Cardiac fibroblast (primary cell): ENCODE data around the gene ZIC2.

Source experiments
- DNase-seq, 2 donors: peaks; one replicate each; pipeline versions ENCODE4 v3.0.0 to v3.0.0-alpha.2; 2010; ENCODE audit warnings: low read depth in 2 of 2
- H3K4me3 ChIP-seq, 2 donors: replicated peaks in 1 of 2; 1 replicate in 1 of 2; 2 replicates in 1 of 2; pipeline ENCODE4 v1.5.1; 2011; ENCODE audit warnings: low read depth in 2 of 2, low read length in 2 of 2, mild to moderate bottlenecking in 2 of 2, moderate library complexity in 1 of 2
- TF ChIP-seq, protein P1 (sequence below): IDR thresholded peaks from one replicate; pipeline ENCODE4 v1.5.1; 2011; ENCODE audit warnings: low read depth, mild to moderate bottlenecking, low read length, inconsistent platforms

Gene ZIC2

DNA sequence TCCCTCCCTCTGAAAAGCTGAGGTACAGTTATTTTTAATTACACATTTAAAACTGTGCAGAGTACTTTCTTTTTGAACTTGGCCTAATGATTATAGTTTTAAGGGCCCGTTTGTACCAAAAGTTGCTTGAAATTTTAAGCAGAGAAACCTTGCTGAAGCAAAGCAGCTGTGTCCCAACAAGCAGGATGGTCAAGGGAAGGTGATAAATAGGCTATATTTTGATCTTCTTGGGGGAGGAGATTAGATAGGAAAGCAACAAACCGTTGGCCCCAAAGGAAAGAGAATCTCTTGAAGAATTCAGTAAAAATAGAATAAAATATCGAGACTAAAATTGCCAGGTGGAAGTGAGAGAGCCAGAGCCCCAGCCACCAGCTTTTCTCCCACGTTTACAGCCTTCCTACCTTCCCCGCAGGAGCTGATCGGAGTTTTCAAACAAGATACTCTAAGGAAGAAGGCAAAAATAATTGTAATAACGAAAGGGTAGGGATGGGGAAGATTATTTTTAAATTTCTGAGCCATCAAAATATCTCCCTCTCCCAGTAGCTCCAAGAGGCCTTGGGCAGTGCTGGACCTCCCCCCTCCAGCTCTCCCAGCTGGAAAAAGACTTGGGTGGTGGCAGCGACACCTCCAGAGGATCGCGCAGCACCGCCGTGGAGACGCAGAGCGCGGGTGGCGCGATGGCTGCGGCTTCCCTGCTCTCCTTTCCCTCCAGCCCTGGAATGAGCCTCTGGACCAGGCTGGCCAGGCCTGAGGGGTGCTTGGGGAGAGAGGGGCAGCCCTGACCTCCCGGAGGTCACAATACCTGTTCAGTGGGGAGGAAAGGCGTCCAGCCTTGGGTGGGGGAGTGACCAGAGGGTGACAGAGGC lies 5.8 kb downstream of the ZIC2 start:
- DNase-seq, result no peak
- no peak overlapping the region for H3K4me3 ChIP-seq
- TF ChIP-seq, protein P1, sequence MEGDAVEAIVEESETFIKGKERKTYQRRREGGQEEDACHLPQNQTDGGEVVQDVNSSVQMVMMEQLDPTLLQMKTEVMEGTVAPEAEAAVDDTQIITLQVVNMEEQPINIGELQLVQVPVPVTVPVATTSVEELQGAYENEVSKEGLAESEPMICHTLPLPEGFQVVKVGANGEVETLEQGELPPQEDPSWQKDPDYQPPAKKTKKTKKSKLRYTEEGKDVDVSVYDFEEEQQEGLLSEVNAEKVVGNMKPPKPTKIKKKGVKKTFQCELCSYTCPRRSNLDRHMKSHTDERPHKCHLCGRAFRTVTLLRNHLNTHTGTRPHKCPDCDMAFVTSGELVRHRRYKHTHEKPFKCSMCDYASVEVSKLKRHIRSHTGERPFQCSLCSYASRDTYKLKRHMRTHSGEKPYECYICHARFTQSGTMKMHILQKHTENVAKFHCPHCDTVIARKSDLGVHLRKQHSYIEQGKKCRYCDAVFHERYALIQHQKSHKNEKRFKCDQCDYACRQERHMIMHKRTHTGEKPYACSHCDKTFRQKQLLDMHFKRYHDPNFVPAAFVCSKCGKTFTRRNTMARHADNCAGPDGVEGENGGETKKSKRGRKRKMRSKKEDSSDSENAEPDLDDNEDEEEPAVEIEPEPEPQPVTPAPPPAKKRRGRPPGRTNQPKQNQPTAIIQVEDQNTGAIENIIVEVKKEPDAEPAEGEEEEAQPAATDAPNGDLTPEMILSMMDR, result no peak

DNA sequence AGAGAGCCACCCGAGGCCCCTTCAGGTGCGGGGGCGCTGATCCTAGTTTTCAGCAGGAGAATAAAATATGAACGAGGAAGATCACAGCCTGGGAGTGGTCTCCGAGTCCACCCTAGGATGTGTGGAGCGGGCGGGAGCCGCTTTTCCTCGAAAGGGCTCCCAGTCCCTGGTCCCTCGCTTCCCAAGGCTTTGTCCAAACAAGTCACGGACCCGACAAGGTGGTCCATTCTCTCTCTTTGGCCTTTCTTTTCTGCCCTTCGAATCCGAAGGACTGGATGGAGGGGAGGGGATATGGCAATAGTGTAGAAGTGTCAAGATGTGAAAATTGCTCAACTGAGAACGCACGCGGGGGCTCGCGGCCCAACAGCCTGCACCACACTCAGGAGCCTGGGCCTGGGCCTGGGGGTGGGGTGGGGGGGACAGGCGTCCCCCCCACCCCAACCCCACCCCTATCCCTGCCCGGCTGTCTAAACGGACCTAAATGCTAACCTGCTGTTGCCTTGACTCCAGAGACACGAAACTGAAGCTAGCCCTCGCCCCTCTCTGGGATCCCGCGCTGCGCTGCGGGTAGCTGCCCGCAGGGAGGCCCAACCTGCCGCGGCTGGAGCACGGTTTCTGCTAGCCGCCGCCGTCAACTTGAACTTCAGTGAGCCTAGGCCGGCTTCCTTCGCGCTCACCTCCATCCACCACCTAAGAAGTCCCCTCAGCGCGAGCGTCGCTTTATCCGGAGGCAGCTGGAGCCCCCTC lies 7.1 kb downstream of the ZIC2 start:
- no peak for DNase-seq
- TF ChIP-seq, protein P1, result no peak
- no peak overlapping the region for H3K4me3 ChIP-seq

DNA sequence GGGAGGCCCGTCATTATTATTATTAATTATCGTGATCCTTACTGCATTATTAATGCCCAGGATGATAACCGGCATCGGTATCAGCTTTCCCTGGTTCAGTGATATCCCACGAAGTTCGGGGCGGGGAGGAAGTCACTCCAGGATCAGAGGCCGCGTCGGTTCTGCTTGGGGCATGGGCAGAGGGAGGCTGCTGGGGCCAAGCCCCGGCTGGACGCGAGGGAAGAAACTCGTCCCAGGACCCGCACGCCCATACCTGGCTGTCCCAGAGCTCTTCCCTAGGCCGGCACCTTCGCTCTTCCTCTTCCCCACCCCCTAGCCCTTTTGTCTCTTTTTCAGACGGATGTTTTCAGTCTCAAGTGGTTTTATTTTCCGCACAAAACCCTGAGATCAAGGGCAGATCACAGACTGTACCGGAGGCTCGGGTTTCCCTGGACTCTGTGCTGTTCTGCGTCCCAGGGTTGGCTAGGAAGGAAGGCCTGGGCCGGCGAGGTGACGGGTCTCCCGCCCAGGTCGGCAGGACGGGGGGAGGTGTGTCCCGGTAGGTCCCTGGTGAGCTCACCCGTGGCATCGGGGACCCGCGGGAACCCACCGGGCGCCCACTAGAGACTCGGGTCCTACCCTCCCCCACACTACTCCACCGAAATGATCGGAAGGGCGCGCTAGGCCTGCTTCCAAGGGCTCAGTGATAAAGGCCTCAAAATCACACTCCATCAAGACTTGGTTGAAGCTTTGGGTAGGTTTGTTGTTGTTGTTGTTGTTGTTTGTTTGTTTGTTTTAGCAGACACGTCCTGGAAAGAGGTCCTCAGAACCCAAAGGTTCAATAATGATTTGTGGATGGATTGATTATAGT lies 7.9 kb downstream of the ZIC2 start:
- TF ChIP-seq, protein P1, result no peak
- DNase-seq, result no peak
- H3K4me3 ChIP-seq, result no peak overlapping the region

DNA sequence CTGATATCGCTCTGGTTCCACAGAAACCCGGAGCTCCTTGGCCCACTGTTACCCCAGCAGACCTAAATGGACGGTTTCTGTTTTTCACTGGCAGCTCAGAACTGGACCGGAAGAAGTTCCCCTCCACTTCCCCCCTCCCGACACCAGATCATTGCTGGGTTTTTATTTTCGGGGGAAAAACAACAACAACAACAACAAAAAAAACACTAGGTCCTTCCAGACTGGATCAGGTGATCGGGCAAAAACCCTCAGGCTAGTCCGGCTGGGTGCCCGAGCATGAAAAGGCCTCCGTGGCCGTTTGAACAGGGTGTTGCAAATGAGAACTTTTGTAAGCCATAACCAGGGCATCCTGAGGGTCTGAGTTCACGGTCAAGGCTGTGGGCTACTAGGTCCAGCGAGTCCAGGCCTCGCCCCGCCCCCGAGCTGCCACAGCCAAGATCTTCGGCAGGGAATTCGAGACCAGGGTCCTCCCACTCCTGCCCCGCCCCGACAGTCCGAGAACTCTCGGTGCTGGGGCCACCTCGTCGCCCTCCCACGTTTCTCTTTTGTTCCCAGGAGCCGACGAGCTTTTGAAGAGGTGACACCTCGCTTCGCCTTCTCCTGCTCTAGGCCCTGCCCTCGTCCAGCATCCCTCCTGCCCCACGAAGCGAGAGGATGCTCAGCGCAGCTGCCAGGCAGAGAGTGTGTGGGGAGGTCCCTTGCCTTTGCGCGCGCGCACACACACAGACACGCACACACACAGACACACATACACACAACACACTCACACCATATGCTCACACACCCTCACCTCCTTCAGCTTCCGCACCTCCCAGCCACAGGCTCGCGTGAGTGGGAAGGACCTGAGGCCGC lies 8.8 kb downstream of the ZIC2 start:
- H3K4me3 ChIP-seq, result no peak overlapping the region
- TF ChIP-seq, protein P1, result no peak
- DNase-seq, result no peak

GRCh38 chr13:99991013-99991827 lies 9.6 kb downstream of the ZIC2 start:
- TF ChIP-seq, protein P1, result no peak
- no peak overlapping the region for H3K4me3 ChIP-seq
- no peak for DNase-seq
